HEK293 (cell line): ENCODE measurements around the gene CSTA.

Source experiments
- ATF2 ChIP-seq: fragments of 450-650 bp; formaldehyde crosslinking; IDR thresholded peaks from 2 replicates; pipeline ENCODE4 v1.5.1; 2016; ENCODE audit warnings: missing biosample characterization, missing genetic modification characterization, low read depth
- KLF10 ChIP-seq: fragments of 450-650 bp; IDR thresholded peaks from 2 replicates; pipeline ENCODE4 v1.5.1; 2018; ENCODE audit warnings: missing biosample characterization, mild to moderate bottlenecking, missing genetic modification characterization
- KLF16 ChIP-seq: fragments of 450-650 bp; formaldehyde crosslinking; IDR thresholded peaks from 2 replicates; pipeline ENCODE4 v1.5.1; 2017; ENCODE audit warnings: missing biosample characterization, missing genetic modification characterization
- KLF17 ChIP-seq: fragments of 450-650 bp; formaldehyde crosslinking; IDR thresholded peaks from 2 replicates; pipeline ENCODE4 v1.5.1; 2016; ENCODE audit warnings: missing biosample characterization, missing genetic modification characterization
- MYNN ChIP-seq: fragments of 450-650 bp; formaldehyde crosslinking; IDR thresholded peaks from 2 replicates; pipeline ENCODE4 v1.5.1; 2016; ENCODE audit warnings: missing biosample characterization, missing genetic modification characterization, borderline replicate concordance
- MZF1 ChIP-seq: fragments of 450-650 bp; formaldehyde crosslinking; IDR thresholded peaks from 2 replicates; pipeline ENCODE4 v1.5.1; 2017; ENCODE audit warnings: missing biosample characterization, missing genetic modification characterization, borderline replicate concordance
- PRDM1 ChIP-seq: fragments of 450-650 bp; formaldehyde crosslinking; IDR thresholded peaks from 2 replicates; pipeline ENCODE4; 2016; ENCODE audit warnings: missing biosample characterization, missing genetic modification characterization
- SCRT1 ChIP-seq: fragments of 450-650 bp; formaldehyde crosslinking; IDR thresholded peaks from 2 replicates; pipeline ENCODE4 v1.5.1; 2016; ENCODE audit warnings: missing biosample characterization, missing genetic modification characterization, borderline replicate concordance
- SP3 ChIP-seq: fragments of 450-650 bp; formaldehyde crosslinking; IDR thresholded peaks from 2 replicates; pipeline ENCODE4 v1.5.1; 2016; ENCODE audit warnings: missing biosample characterization, missing genetic modification characterization
- WT1 ChIP-seq: fragments of 450-650 bp; formaldehyde crosslinking; IDR thresholded peaks from 2 replicates; pipeline ENCODE4 v1.5.1; 2016; ENCODE audit warnings: missing biosample characterization, missing genetic modification characterization
- ZBTB17 ChIP-seq: fragments of 450-650 bp; formaldehyde crosslinking; IDR thresholded peaks from 2 replicates; pipeline ENCODE4 v1.5.1; 2016; ENCODE audit warnings: missing biosample characterization, missing genetic modification characterization
- ZBTB8A ChIP-seq: fragments of 450-650 bp; formaldehyde crosslinking; IDR thresholded peaks from 2 replicates; pipeline ENCODE4 v1.5.1; 2016; ENCODE audit warnings: missing biosample characterization, missing genetic modification characterization
- ZIC2 ChIP-seq: fragments of 450-650 bp; formaldehyde crosslinking; IDR thresholded peaks from 2 replicates; pipeline ENCODE4 v1.5.1; 2016; ENCODE audit warnings: missing biosample characterization, missing genetic modification characterization
- ZNF155 ChIP-seq: fragments of 450-650 bp; formaldehyde crosslinking; IDR thresholded peaks from 2 replicates; pipeline ENCODE4 v1.5.1; 2016; ENCODE audit warnings: missing biosample characterization, missing genetic modification characterization
- ZNF280C ChIP-seq: fragments of 450-650 bp; formaldehyde crosslinking; IDR thresholded peaks from 2 replicates; pipeline ENCODE4 v1.5.1; 2016; ENCODE audit warnings: missing biosample characterization, missing genetic modification characterization
- ZNF302 ChIP-seq: fragments of 450-650 bp; formaldehyde crosslinking; IDR thresholded peaks from 2 replicates; pipeline ENCODE4 v1.5.1; 2016; ENCODE audit warnings: missing biosample characterization, missing genetic modification characterization, low read depth
- ZNF311 ChIP-seq: fragments of 450-650 bp; formaldehyde crosslinking; IDR thresholded peaks from 2 replicates; pipeline ENCODE4 v1.5.1; 2017; ENCODE audit warnings: missing biosample characterization, missing genetic modification characterization, borderline replicate concordance
- ZNF324 ChIP-seq: fragments of 450-650 bp; formaldehyde crosslinking; IDR thresholded peaks from 2 replicates; pipeline ENCODE4 v1.5.1; 2016; ENCODE audit warnings: missing biosample characterization, missing genetic modification characterization
- ZNF350 ChIP-seq: fragments of 450-650 bp; formaldehyde crosslinking; IDR thresholded peaks from 2 replicates; pipeline ENCODE4 v1.5.0; 2017; ENCODE audit warnings: missing biosample characterization, mild to moderate bottlenecking, missing genetic modification characterization
- ZNF362 ChIP-seq: fragments of 450-650 bp; formaldehyde crosslinking; IDR thresholded peaks from 2 replicates; pipeline ENCODE4 v1.5.1; 2016; ENCODE audit warnings: missing biosample characterization, missing genetic modification characterization
- ZNF426 ChIP-seq: fragments of 450-650 bp; formaldehyde crosslinking; IDR thresholded peaks from 2 replicates; pipeline ENCODE4 v1.5.1; 2017; ENCODE audit warnings: missing biosample characterization, missing genetic modification characterization, mild to moderate bottlenecking, inconsistent platforms, moderate library complexity
- ZNF555 ChIP-seq: fragments of 450-650 bp; formaldehyde crosslinking; conservative IDR thresholded peaks from 2 replicates; pipeline ENCODE4 v1.5.1; 2017; ENCODE audit warnings: missing biosample characterization, mild to moderate bottlenecking, missing genetic modification characterization, inconsistent platforms
- ZNF560 ChIP-seq: fragments of 450-650 bp; formaldehyde crosslinking; IDR thresholded peaks from 2 replicates; pipeline ENCODE4 v1.5.1; 2017; ENCODE audit warnings: missing biosample characterization, missing genetic modification characterization, borderline replicate concordance
- ZNF561 ChIP-seq: fragments of 450-650 bp; IDR thresholded peaks from 2 replicates; pipeline ENCODE4 v1.5.1; 2018; ENCODE audit warnings: missing biosample characterization, missing genetic modification characterization, borderline replicate concordance
- ZNF610 ChIP-seq: fragments of 450-650 bp; formaldehyde crosslinking; IDR thresholded peaks from 2 replicates; pipeline ENCODE4 v1.5.1; 2016; ENCODE audit warnings: missing biosample characterization, missing genetic modification characterization, borderline replicate concordance
- ZNF629 ChIP-seq: fragments of 450-650 bp; formaldehyde crosslinking; IDR thresholded peaks from 2 replicates; pipeline ENCODE4 v1.5.1; 2017; ENCODE audit warnings: missing biosample characterization, missing genetic modification characterization
- ZNF692 ChIP-seq: fragments of 450-650 bp; formaldehyde crosslinking; IDR thresholded peaks from 2 replicates; pipeline ENCODE4 v1.5.1; 2016; ENCODE audit warnings: missing biosample characterization, missing genetic modification characterization
- ZNF704 ChIP-seq: fragments of 450-650 bp; formaldehyde crosslinking; IDR thresholded peaks from 2 replicates; pipeline ENCODE4 v1.5.1; 2016; ENCODE audit warnings: missing biosample characterization, missing genetic modification characterization
- ZNF747 ChIP-seq: fragments of 450-650 bp; formaldehyde crosslinking; IDR thresholded peaks from 2 replicates; pipeline ENCODE4 v1.5.1; 2016; ENCODE audit warnings: missing biosample characterization, missing genetic modification characterization
- ZNF777 ChIP-seq: fragments of 450-650 bp; formaldehyde crosslinking; IDR thresholded peaks from 2 replicates; pipeline ENCODE4 v1.5.1; 2017; ENCODE audit warnings: missing biosample characterization, missing genetic modification characterization, borderline replicate concordance
- ZNF843 ChIP-seq: fragments of 450-650 bp; formaldehyde crosslinking; IDR thresholded peaks from 2 replicates; pipeline ENCODE4 v1.5.1; 2016; ENCODE audit warnings: missing biosample characterization, missing genetic modification characterization

Gene CSTA

GRCh38 chr3:122383771-122384697 lies 59.0 kb downstream of the CSTA start, which contains the start of gene FAM162A (continued):
- TF ChIP-seq ZNF350 (no peak), MZF1 (tag by site-specific recombination) (no peak), ZNF747 (no peak), ZNF426 (tag by site-specific recombination) (no peak), KLF16 (tag by site-specific recombination) (0 out of 2 replicates have a peak, but pooled peaks have one; percentile 20), ZNF362 (tag by site-specific recombination) (no peak), ZNF302 (tag by site-specific recombination) (no peak), ZNF610 (tag by site-specific recombination) (no peak; the same call in 1 of the 2 replicates), ZBTB17 (tag by site-specific recombination) (peak; percentile 65), ZNF280C (no peak), ZNF777 (tag by site-specific recombination) (no peak), ZNF560 (tag by site-specific recombination) (no peak), ZNF561 (tag by site-specific recombination) (no peak), ZIC2 (tag by site-specific recombination) (peak; percentile 80), ZNF843 (no peak), SP3 (tag by site-specific recombination) (peak; percentile 72), KLF10 (0 out of 2 replicates have a peak, but pooled peaks have one; percentile 57), ZBTB8A (tag by site-specific recombination) (no peak), ZNF155 (tag by site-specific recombination) (no peak), ZNF324 (0 out of 2 replicates have a peak, but pooled peaks have one; percentile 26), ZNF555 (tag by site-specific recombination) (no peak), KLF17 (tag by site-specific recombination) (0 out of 2 replicates have a peak, but pooled peaks have one; percentile 37), ZNF629 (tag by site-specific recombination) (peak; percentile 59), ATF2 (tag by site-specific recombination) (no peak), PRDM1 (no peak), ZNF704 (tag by site-specific recombination) (no peak), ZNF311 (no peak), ZNF692 (tag by site-specific recombination) (peak; percentile 45), SCRT1 (tag by site-specific recombination) (no peak), MYNN (tag by site-specific recombination) (no peak), WT1 (0 out of 2 replicates have a peak, but pooled peaks have one; percentile 27)
